Measurements from ENCODE around the gene SPATA33.

SPATA33 gene

DNA sequence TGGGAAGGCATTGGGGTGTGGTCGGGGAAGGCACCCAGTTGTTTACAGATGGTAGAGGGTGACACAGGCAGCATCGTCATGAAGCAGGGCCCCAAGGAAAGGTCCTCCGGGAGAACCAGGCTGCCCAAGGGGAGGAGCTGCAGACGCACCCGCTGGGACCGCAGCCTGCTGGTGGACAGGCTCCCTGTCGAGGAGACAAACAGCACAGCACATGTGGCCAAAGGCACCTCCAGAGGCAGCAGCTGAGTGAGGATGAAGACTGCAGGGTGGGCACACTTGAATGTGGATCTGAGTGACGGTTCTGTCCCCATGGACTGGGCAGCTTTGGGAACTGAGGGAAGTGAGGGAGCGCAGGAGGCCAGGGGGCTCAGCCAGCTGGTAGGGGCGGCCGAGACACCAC is 12.5 kb upstream of the SPATA33 start:
- H3K27ac ChIP-seq, result no peak overlapping the region
- TF ChIP-seq CTCF (conservative IDR thresholded peaks at IDR 0.05), result no peak

GRCh38 chr16:89646270-89646669 is 11.4 kb upstream of the SPATA33 start:
- TF ChIP-seq CTCF (conservative IDR thresholded peaks at IDR 0.05), result no peak
- H3K27ac ChIP-seq, result no peak overlapping the region

- no peak overlapping the region for H3K27ac ChIP-seq
- TF ChIP-seq CTCF (conservative IDR thresholded peaks at IDR 0.05), result no peak
These were observed 10.7 kb upstream of the SPATA33 start for GRCh38 chr16:89646906-89647305.

DNA sequence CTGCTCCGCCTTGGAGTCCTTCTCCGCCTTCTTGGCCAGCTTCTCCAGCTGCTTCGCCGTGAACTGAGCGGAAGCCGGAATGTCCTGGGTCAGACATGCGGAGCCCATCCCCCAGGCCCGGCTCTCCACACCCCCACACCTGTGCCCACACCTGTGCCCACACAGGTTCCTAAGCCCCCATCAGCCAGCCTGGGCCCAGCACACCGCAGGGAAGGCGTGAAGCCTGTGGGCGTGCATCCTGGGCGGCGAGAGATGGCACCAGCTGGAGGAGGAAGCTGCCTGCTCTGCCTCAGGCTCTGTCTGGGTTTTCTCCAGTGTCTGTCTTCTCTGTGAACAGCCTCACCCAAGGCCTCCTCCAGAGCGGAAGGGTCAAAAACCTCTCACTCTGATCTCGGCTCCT is 6.1 kb upstream of the SPATA33 start:
- TF ChIP-seq CTCF (conservative IDR thresholded peaks at IDR 0.05), result no peak
- H3K27ac ChIP-seq, result no peak overlapping the region

GRCh38 chr16:89653656-89654295 is 3.9 kb upstream of the SPATA33 start:
- TF ChIP-seq CTCF (conservative IDR thresholded peaks at IDR 0.05), result no peak
- no peak overlapping the region for H3K27ac ChIP-seq

DNA sequence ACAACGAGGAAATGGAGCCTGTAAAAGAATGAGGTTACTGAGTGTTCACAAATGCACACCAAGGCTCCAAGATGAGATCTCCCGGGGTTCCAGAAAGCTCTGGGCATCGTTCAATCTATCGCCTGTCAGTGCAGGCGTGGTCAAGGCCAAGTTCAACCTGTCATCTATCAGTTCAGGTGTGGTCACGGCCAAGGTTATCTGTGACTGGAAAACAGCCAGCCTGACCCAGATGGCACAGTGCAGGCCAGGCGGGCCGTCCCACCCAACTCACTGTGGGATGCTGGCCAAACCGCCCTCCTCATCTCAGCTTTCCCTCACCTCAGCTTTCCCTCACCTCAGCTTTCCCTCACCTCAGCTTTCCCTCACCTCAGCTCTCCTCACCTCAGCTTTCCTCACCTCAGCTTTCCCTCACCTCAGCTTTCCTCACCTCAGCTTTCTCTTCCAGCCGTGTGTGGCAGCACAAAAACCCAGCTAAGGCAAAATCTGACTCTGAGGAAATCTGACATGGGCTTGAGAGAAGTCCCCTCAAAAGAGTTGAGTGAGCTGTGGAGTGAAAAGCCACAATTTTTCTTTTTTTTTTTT is 2.5 kb upstream of the SPATA33 start:
- no peak overlapping the region for H3K27ac ChIP-seq
- no peak for TF ChIP-seq CTCF (conservative IDR thresholded peaks at IDR 0.05)

DNA sequence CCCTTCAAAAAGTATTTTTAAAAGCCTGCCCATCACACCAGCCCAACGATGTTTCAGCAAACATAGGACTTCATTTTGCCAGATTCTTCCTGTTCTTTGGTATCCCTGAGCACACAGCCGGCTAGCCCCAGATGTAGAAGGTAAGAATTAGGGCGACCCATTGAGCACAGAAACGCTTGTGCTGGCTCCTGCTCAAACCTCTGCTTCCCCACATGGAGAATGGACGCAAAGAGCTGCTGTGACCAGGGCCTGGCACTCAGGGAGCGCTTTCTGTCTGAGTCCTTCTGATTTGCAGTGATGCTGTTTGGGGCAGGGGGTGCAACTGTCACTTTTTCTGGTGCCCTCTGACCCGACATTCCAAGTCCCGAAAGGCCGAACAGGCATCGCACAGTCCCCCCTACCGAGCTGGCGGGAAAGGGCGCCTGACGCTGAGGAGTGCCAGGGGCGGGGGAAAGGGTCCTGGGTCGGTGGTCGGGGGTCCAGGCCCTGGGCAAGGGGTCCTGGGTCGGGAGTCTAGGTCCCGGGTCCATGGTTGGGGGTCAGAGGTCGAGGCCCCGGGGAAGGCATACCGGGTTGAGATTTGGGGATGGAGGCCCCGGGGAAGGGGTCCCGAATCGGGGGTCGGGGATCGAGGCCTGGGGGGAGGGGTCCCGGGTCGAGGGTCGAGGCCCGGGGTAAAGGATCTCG is 1.1 kb upstream of the SPATA33 start:
- H3K27ac ChIP-seq, result peak overlapping the region; percentile 43; the same call in 1 of the 2 replicates
- no peak for TF ChIP-seq CTCF (conservative IDR thresholded peaks at IDR 0.05)

Measured in VCaP (cell line).